ENCODE data around the gene RPS6KA5.

- TF ChIP-seq, protein P1, sequence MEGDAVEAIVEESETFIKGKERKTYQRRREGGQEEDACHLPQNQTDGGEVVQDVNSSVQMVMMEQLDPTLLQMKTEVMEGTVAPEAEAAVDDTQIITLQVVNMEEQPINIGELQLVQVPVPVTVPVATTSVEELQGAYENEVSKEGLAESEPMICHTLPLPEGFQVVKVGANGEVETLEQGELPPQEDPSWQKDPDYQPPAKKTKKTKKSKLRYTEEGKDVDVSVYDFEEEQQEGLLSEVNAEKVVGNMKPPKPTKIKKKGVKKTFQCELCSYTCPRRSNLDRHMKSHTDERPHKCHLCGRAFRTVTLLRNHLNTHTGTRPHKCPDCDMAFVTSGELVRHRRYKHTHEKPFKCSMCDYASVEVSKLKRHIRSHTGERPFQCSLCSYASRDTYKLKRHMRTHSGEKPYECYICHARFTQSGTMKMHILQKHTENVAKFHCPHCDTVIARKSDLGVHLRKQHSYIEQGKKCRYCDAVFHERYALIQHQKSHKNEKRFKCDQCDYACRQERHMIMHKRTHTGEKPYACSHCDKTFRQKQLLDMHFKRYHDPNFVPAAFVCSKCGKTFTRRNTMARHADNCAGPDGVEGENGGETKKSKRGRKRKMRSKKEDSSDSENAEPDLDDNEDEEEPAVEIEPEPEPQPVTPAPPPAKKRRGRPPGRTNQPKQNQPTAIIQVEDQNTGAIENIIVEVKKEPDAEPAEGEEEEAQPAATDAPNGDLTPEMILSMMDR (conservative IDR thresholded peaks at IDR 0.05; ENCODE audit: low read depth, low read length) = no peak
- no peak for TF ChIP-seq EZH2 (IDR thresholded peaks at IDR 0.05; ENCODE audit: low read length, unreplicated experiment)
Observed at GRCh38 chr14:90986510-90986909, 73.9 kb downstream of the RPS6KA5 start.

Data from PC-3 (cell line).